HG03442 (cell line): Measurements from ENCODE around the gene CXCR5.

ENCODE experiments used
- ATAC-seq: cut with Tn5 transposase; IDR thresholded peaks from one replicate; pipeline ENCODE4 v1.9.1; 2021; ENCODE audit warnings: mild to moderate bottlenecking, moderate library complexity; ENCODE audit not compliant: unreplicated experiment

CXCR5 gene

DNA sequence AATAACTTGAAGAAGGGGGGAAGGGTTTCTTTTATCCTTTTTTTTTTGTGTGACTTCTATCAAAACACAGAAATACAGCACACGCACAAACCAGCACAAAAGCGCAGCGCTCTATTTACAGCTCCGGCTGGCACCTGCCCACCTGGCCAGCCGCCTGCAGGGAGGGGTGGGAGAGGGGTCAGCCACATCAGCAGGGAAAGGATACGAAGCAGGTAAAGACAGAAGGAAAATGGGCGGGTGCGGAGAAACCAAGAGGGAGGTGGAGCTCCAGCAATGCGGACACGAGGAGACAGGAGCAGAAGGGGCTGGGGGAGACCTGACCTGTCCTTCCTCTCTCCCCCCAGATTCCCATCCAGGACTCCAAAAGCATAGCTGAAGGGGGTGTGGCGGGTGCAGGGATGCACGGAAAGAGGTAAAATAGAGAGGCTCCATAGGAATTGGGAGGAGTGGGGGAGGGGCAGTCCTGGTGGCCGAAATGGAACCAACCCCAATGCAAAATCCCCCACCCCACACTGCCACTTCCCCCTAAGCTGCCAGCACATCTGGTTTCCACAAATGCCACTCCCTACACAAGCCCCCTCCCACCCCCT, 14.1 kb downstream of the CXCR5 start:
- ATAC-seq: no peak

- no peak for ATAC-seq
These were observed 15.0 kb downstream of the CXCR5 start for GRCh38 chr11:118898400-118899295.

GRCh38 chr11:118899296-118899688, 15.6 kb downstream of the CXCR5 start:
- ATAC-seq: no peak

DNA sequence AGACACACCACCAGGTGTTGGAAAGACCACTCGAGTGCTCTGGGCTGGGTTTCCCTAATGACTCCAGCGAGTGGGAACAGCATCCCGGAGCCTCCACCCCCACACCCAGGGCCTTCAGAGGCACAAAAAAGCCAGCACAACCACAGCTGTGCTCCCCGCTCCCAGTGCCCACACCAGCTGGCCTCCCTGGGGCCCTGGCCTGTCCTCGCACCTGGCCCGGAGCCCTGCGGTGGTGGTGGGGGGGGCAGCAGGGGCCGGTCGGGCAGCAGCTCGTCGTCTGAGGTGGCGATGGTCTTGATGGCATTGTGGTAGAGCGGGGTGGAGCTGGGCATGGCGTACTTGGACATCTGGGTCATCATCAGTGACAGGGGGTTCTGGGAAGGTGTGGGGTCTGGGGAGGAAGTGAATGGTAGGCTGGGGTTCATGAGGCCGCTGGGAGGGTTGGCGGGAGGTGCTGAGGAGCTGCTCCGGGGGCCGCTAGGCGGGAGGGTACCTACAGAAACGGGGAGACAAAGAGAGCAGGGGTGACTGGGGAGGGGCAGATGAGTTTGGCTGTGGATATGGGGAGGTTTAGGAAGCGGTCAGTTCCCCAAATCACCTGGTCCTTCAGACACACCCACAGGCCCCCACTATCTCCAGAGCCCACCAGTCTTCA, 16.1 kb downstream of the CXCR5 start:
- no peak for ATAC-seq

- ATAC-seq: no peak
These were observed 17.1 kb downstream of the CXCR5 start for GRCh38 chr11:118900535-118901384.

DNA sequence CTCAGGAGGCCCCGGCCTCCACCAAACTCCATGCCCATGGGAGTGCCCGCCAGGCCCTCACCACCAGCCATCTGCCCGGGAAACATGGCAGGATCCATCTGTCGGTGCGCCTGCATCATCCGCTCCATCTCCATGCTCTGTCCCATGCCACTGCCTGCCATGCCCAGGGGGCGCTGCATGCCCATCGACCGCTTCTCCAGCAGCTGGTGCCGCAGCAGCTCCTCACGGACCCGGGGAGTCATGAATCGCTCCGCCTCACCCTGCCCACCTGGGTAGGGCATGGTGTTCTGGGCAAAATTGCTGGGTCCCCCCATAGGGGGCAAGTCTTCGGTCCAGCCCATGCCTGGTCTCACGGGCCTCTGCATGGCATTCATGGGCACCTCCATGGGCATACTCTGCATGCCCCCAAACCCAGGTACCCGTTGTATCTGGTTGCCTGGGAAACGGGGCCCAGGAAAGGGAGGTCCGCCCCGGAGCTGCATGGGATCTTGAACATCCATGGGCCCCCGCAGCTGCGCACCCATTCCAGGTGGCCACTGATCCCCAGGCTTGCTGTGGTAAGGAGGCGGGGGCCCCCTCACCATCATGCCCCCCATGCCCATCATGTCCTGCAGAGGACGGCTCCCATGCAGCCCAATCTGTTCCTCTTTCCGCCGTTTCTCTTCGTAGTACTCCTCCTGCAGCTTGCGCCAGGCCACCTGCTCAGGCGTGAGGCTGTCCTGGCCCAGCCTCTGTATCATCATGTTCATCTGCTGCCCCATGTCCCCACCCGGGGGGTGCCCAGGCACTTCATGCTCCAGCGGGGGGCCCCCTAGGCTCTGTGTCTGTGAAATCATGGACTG, 18.0 kb downstream of the CXCR5 start:
- ATAC-seq: no peak

DNA sequence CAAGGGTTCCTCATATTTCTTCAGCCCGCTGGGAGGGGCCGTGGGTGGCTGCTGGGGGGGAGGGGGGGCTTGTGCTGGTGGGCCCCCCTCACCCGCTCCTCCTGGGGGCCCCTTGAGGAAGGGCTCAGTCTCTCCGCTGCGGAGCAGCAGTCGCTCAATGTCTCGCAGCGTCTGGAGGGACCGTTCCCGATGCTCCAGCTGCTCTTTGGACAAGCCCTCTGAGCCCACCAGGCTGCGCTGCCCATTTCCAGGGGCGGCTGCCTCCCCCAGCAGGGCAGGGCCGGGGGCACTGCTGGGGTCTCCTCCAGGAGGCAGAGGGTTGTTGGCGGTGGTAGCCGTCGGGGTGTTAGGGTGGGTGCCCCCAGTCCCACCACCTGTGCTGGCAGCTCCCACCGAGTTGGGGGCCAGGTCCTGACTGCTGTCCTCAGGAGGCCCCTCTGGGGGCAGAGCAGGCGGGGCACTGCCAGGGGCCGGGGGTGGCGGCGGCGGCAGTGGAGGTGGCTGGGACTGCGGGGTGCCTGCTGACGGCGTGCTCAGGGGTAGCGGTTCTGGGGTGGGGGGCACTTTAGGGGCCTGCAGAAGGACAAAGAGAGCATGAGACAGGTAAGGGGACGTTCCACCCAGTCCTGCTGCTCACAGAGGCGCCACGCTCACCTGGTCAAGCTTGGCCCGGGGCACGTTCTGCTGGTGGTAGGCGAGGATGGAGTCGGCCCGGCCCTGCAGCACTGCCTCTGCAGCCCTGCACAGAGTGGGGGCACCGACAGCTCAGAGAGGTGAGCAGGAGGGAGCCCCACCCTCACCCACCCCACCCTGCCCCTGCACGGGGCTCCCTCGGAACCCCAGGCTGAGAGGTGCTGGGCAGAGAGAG, 18.9 kb downstream of the CXCR5 start:
- ATAC-seq: no peak

- no peak for ATAC-seq
These were observed 19.7 kb downstream of the CXCR5 start for GRCh38 chr11:118903204-118904015.

DNA sequence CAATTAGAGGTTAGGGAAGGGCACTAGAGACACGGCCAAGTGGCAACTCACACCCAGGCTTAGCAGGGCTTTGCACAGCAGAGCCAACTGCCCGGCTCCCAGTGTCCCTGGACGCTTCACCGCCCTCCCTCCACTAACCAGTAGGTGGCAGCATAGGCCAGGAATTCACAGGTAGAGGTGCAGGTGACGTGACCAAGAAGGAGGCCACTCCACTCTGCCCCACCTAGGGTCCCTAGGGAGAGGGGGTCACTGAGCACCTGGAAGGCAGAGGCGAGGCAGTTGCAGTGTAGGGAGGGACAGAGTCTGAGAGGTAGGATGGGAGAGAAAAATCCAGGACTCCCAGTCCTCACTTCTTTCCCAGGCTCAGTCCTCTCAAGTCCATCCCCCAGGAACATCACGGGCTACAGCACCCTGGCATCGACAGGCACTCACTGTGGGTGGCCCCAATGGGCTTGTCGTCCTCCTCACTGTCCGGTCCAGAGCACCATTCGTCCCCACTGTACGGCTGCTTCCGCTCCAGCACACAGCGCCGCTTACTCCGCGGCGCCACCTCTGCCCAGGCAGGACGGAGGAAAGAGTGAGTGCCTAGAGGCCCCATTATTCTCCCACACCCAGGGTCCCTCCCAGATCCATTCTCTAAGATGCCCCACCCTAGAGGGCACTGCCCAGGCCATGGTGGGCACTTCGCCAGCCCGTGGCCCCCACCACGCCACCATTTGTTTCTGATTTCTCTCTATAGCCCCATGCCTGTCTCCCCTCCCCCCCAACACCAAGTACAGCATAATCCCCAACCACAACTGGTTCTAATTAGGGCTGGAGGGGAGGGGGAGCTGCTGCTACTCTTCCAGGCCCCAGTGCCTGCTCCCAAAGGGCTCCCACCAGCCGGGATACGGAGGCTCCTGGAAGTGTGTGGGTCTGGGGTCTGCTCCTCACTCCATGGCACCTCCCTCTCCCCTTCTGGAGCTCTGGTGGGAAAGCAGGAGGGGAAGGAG, 23.7 kb downstream of the CXCR5 start:
- peak; percentile 73 for ATAC-seq

- no peak for ATAC-seq
These were observed 24.6 kb downstream of the CXCR5 start for GRCh38 chr11:118908264-118908663.

GRCh38 chr11:118908901-118909618, 25.4 kb downstream of the CXCR5 start:
- ATAC-seq: no peak

- ATAC-seq: no peak
These were observed 26.1 kb downstream of the CXCR5 start for GRCh38 chr11:118909619-118910308.

GRCh38 chr11:118910309-118911112, 26.8 kb downstream of the CXCR5 start:
- no peak for ATAC-seq

DNA sequence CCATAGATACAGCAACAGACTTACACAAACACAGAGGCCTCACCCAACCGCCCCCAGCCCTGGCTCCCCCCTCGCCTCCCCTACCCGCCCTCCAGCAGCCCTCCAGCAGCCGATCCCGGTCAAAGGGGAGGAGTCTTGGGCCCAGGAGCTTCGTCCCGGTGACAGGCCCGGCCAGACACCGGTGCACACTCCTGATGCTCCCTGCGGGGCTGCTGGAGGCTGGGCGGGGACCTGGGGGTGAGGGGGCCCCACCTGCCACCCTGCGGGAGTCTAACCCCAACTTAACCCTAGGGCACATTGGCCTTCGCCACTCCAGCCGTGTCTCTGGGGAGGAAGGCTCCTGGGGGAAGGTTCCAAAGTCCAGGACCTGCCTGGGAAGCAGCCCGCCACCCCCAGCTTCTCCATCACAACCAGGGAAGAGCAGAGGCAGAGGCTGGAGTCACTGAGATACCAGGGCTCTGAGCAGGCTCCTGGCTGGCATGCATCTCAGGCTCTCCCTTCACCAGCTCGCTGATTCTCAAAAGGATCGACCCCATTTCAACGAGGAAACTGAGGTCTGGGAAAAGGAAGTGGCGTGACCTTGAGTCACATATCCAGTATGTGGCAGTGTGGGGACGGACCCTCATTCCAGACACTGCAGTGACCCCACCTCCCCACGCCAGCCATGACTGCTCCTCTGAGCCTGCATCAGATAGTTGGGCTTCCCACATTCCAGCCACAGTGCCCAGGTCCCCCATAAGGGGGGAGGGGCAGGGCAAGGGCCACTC, 27.6 kb downstream of the CXCR5 start:
- ATAC-seq: no peak
